ENCODE measurements around the gene CASS4.

Gene CASS4

GRCh38 chr20:56423886-56424285 is 11.8 kb downstream of the CASS4 start:
- DNase-seq, result no peak

GRCh38 chr20:56424931-56425330 is 12.9 kb downstream of the CASS4 start:
- DNase-seq, result no peak

GRCh38 chr20:56426026-56426425 is 14.0 kb downstream of the CASS4 start:
- DNase-seq, result no peak

- DNase-seq, result no peak
Observed at GRCh38 chr20:56426926-56427325, 14.9 kb downstream of the CASS4 start.

- DNase-seq, result peak; percentile 27
Observed at GRCh38 chr20:56427797-56428196, 15.7 kb downstream of the CASS4 start.

- DNase-seq, result no peak
Observed at GRCh38 chr20:56428410-56428809, 16.4 kb downstream of the CASS4 start.

GRCh38 chr20:56428881-56429280 is 16.8 kb downstream of the CASS4 start:
- DNase-seq, result no peak

GRCh38 chr20:56429502-56429901 is 17.4 kb downstream of the CASS4 start:
- peak; percentile 18 for DNase-seq

GRCh38 chr20:56429941-56430340 is 17.9 kb downstream of the CASS4 start:
- DNase-seq, result no peak

- no peak for DNase-seq
Observed at GRCh38 chr20:56430461-56430860, 18.4 kb downstream of the CASS4 start.

- DNase-seq, result no peak
Observed at GRCh38 chr20:56430957-56431356, 18.9 kb downstream of the CASS4 start.

- DNase-seq, result no peak
Observed at GRCh38 chr20:56431471-56431870, 19.4 kb downstream of the CASS4 start.

- DNase-seq, result no peak
Observed at GRCh38 chr20:56433221-56433879, 21.3 kb downstream of the CASS4 start.

- no peak for DNase-seq
Observed at GRCh38 chr20:56433880-56434255, 21.8 kb downstream of the CASS4 start.

- no peak for DNase-seq
Observed at GRCh38 chr20:56437196-56437960, 25.3 kb downstream of the CASS4 start.

GRCh38 chr20:56438284-56438683 is 26.2 kb downstream of the CASS4 start:
- no peak for DNase-seq

- DNase-seq, result no peak
Observed at GRCh38 chr20:56439771-56440291, 27.8 kb downstream of the CASS4 start.

- DNase-seq, result no peak
Observed at GRCh38 chr20:56440346-56441007, 28.4 kb downstream of the CASS4 start.

GRCh38 chr20:56442389-56443365 is 30.6 kb downstream of the CASS4 start:
- no peak for DNase-seq

GRCh38 chr20:56443654-56444540 is 31.8 kb downstream of the CASS4 start:
- DNase-seq, result no peak

GRCh38 chr20:56445130-56445529 is 33.1 kb downstream of the CASS4 start:
- no peak for DNase-seq

- DNase-seq, result no peak
Observed at GRCh38 chr20:56445540-56445939, 33.5 kb downstream of the CASS4 start.

Data from hematopoietic multipotent progenitor cell treated with erythropoietin and hydrocortisone succinate and interleukin-3 and kit ligand, for 6 days (in vitro differentiated cells).